Erythroblast (primary cell): ENCODE results near the gene PUS1.

Experiments used
- GATA1 ChIP-seq: IDR thresholded peaks from 2 replicates; pipeline ENCODE4 v1.6.1; 2011; ENCODE audit warnings: low read depth, mild to moderate bottlenecking, control low read depth, low read length, moderate library complexity
- POLR2A ChIP-seq: IDR thresholded peaks from 2 replicates; pipeline ENCODE4 v1.6.1; 2011; ENCODE audit warnings: mild to moderate bottlenecking, low read length

DNA sequence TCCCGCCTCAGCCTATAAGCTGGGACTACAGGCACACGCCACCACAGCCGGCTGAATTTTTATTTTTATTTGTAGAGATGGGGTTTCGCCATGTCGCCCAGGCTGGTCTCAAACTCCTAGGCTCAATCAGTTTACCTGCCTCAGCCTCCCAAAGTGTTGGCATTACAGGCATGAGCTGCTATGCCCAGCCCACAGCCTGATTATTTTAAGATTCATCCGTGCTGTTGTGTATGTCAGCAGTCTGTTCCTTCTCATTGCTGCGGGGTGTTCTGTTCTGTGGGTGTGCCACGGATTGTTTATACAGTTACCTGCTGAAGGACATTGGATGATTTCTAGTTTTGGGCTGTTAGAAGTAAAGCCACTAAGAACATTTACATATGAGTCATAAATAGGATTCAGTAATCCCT, 11.1 kb downstream of the PUS1 start:
- TF ChIP-seq POLR2A (no peak), GATA1 (no peak)
